OCI-M2 (cell line): Measurements from ENCODE around the gene G3BP2.
"Not testable (repeated sequence)": the region's sequence is repeated elsewhere in the genome, so short reads cannot be mapped to it uniquely, and the experiment has no call there.

Experiments used
- DNase-seq: peaks from one replicate; lab custom pipeline; 2025; ENCODE audit not compliant: unreplicated experiment; lab: John Stamatoyannopoulos, UW

G3BP2 gene

DNA sequence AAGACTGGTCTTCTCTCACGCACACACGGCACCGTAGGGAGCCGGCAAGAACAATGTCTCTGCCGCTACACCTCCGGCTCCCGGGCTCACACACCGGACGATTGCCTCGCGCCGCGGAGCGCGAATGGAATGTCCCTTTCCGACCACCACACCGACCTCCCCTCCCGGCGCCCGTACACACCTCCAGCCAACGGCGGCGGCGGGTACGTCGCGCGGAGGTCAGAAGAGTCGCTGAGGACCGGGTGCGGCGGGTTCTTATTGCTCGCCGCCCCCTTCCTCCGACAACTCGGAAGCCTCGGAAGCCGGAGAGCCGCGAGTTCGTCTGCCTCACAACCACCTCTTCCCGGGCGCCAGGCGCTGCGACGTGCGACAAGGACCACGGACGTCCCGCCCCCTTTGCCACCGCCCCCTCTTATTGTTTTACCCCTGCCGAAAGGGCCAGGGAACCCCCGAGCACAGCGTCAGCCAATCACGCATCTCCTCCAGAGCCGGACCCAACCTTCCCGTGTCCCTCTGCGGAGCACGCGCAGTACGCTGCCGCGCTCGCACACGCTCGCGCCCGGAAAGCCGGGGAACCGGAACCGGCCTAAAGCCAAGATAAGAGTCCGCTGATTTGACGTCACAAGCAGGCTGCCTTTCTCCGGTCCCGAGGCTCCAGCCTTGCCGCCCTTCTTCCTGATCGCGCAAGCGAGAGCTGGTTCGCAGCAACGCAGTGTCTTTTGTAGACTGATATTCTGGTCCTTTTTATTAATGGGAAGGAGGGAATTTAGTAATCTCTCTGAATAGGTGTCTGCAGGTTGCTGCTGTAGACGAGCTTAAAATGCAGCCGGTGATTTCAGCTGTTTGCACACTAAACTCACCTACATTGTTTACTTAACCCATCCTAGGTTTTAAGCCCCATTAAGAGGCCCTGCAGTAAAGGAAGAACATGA lies at the start of gene G3BP2:
TSS of gene G3BP2 (minus strand) at position 385 of the 932 bp plus-strand sequence. CDS start 11,386 bp downstream, outside the sequence.
- peak; percentile 65 for DNase-seq

DNA sequence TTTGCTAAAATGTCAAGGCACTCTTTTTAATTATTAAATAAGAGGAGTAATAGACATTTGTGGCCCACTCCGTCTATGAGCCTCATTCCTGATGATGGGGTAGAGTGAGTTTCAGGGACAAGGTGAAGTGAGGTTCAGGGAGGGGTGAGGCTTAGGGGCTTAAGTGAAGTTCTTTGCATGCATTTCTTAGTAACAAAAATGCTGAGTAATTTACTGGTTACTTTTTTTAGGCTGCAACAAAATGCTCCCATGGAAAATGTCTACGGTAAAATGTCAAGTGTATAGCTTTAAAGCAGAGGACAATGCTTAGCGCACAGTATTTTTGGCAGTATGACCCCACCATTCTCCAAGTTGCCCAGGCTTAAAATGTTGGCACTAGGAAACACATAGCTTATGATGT lies 49.2 kb upstream of the G3BP2 start:
- no peak for DNase-seq

DNA sequence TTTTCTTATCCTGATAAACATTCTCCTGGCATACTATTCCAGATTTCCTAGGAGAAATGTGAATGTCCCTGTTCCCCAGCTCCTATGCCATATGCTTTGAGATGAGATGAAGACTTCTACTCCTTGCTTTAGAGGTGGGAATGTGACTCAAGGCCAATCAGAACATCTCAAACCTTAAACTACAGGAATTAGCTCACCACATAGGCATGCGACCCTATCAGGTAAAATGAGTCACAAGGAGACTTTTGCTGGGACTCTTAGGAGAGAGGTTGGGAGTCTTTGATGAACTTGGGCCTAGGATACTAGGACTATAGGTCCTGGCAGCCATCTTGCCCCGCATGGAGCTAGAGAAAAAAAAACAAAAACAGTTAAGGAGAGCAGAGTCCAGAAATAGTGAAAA lies 45.3 kb upstream of the G3BP2 start:
- DNase-seq: no peak

GRCh38 chr4:75717408-75717807 lies 44.2 kb upstream of the G3BP2 start:
- DNase-seq: no peak

GRCh38 chr4:75716054-75716453 lies 42.8 kb upstream of the G3BP2 start:
- DNase-seq: not testable (repeated sequence)

DNA sequence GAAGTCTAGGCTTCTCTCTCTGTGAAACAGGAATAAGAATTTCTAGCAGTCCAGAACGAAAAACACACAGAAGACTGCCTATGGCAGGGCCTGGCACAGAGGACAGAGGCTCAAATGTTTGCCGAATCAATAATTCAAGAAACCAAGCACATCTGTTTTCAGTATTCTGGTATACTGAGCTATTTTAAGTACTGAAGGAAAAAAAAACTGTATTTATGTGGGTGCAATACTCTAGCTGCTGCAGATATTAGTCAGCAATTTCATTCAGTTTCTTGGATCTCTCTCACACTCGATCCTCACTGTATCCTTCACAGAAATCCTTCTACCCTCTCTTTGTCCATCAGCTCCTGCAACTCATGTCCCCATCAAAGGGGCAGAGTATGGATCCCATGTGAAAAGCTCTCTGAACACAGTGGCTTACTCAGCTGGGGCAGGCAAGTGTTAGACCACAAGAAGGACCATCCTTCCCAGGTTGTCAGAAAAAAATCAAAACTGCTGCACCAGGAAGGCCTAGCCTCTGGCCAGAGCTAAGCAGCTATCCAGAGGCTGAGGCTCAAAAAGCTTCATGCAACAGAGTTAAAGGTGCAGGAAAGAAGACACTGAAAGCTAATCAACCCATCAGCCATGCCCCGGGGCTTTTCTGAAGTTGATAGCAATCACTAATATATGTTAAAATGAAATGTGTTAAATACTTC lies 42.0 kb upstream of the G3BP2 start:
- no peak for DNase-seq

DNA sequence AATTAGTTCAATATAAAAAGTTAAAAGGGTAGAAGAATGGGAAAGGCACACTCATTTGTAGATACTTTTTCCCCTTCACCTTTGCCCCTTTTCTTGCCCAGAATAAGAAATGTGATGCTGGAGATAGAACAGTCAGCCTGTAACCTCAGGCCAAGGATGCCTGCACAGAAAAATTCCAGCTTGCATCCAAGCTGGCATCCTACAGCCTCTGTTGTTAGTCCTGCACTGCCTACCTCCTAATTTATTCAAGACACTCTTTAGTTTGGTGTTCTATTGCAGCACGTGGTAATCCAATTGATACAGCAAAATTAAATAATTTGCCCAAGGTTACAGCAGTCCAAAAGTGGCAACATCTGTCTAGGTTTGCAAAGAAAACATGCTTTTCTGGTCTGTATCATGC lies 41.5 kb upstream of the G3BP2 start:
- DNase-seq: no peak

DNA sequence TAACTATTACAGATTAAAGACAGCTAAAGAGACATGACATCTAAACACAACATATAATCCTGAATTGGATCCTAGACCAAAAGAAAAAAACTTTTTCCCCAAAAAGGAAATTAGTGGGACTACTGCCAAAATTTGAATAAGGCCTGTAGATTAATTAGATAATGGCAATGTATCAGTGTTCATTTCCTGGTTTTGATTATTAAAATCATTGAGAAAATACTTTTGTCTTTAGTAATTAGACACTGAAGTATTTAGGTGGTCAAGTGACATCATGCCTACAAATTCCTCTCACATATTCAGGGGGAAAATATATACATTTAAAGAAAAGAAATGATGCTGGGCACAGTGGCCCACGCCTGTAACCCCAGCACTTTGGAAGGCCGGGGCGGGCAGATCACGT lies 40.8 kb upstream of the G3BP2 start:
- no peak for DNase-seq

- no peak for DNase-seq
Measured at GRCh38 chr4:75710246-75710645, 37.0 kb upstream of the G3BP2 start.

GRCh38 chr4:75708218-75708691 lies 35.0 kb upstream of the G3BP2 start:
- no peak for DNase-seq

DNA sequence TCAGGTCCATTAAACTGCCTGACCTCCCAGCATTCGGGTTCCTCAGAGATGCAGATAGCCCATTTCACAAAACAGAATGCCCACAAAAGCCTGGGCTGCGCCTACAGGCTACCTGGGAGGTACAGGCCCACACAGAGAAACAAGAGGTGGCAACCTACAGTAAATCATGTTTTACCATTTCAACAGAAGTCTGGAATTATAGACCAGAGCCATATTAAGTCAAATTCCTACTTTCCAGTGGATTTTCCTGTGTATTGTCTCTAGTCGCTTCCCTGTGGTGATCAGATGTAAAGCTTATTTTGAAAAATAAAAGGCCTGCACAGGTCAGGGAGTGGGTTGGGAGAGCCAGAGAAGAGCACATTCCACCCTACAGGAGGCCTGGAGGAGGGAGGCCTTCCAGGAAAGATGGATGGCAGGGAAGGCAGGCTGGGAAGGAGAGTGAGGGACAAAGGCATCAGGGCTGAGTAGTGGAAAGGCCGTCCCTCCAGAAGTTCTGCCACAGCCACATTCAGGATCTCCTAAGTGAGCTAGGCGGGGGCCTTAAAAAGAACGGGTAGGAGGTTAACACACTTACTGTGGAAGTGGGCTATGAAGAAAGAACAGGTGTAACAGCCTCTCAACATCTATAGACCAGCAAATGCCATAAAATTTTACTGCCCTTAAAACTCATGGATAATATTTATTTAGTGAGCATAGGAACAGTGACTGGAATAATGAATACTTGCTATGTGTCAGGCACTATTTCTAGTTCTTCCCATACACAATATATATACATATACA lies 32.2 kb upstream of the G3BP2 start:
- no peak for DNase-seq

DNA sequence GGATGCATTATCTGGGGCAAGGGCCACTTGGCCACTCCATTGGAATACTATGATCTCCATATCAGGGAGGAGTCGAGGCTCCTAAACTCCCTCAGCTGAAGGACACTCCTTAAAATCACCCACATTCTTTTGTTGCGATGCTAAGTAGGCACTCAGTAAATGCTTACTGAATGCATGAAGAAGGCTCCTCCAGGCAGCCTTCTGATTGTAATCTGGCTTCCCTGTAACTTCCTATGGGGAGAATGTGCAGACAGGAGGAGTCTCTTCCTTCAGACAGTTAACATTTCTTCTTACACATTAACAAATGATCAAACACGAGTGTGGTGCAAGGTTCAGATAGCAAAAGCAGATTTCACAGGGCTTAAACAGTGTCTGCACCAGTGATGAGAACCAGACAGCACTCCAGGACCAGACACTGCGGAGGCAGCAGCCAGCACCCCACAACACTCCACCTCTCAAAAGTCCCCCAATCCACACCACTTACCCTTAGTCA lies 29.8 kb upstream of the G3BP2 start:
- no peak for DNase-seq

GRCh38 chr4:75699299-75699698 lies 26.1 kb upstream of the G3BP2 start:
- no peak for DNase-seq

DNA sequence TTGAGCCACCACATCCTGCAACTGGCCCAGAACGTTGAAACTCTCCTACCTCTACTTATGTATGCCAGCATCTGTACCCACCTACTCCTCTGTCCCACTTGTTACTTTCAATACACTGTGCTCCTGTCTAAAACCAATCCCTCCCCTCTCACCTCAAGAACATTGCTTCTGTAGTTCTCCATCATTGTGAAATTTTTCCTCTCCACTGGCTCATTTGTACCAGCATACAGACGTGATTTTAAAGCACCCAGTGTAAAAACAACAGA lies 25.7 kb upstream of the G3BP2 start:
- no peak for DNase-seq

DNA sequence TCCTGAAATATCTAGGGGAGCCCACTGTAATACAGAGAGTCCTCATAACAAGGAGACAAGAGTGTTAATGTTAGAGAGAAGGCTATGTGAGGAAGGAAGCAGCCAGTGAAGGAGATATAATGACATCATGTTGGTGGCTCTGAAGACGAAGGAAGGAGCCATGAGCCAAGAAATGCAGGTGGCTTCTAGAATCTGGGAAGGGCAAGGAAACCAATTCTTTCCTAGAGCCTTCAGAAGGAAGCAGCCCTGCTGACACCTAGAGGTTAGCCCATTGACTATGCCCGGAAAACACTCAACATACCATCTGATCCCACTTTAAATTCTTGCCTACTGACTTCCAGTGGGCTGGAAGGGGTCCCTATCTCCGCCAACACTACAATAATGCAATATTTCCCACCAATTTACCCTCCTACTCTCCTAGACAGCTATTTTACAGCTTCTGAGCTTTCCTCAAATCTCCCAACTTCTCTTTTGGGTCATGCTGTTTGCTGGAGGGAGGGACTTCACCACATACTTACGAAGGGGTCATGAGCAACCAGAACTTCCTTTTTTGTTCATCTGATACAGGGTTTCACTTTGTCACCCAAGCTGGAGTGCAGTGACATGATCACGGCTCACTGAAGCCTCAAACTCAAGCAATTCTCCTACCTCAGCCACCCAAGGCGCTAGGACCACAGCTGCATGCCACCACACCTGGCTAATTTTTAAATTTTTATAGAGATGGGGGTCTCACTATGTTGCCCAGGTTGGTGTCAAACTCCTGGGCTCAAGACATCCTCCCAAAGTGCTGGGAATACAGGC lies 25.2 kb upstream of the G3BP2 start:
- peak; percentile 7 for DNase-seq

- DNase-seq: no peak
Measured at GRCh38 chr4:75696581-75696980, 23.4 kb upstream of the G3BP2 start.

GRCh38 chr4:75696071-75696470 lies 22.9 kb upstream of the G3BP2 start:
- no peak for DNase-seq

- not testable (repeated sequence) for DNase-seq
Measured at GRCh38 chr4:75692066-75692465, 18.9 kb upstream of the G3BP2 start.

GRCh38 chr4:75687125-75687524 lies 13.9 kb upstream of the G3BP2 start:
- DNase-seq: not testable (repeated sequence)

DNA sequence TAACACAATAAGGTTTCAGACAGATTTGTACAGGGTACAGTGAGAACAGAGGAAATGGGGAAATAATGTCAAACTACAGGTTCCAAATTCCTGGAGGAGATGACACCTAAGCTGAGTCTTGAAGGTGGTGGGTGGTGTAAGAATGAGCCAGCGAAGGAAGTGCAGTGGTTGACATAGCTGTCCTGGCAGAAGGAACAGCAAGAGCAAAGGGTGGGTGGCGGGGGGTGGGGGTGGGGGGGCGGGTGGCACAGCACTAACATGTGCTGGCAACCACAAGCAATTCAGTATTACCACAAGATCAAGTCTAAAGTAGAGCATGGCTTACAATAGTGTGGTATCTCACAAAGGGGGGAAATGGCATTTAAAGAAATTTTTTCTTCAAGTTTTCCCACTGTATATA lies 13.1 kb upstream of the G3BP2 start:
- no peak for DNase-seq
